Subcutaneous abdominal adipose tissue (tissue), 5 donors: ENCODE measurements around the gene CELF5.

Experiments used
- H3K27ac ChIP-seq: one replicate; pipeline ENCODE4 v1.7.0; 2013; ENCODE audit warnings: low read depth, mild to moderate bottlenecking, inconsistent platforms, low read length, moderate library complexity
- H3K27me3 ChIP-seq, 5 donors: one replicate each; pipeline ENCODE4 v1.7.0; 2013; ENCODE audit warnings: low read length in 5 of 5, inconsistent platforms in 1 of 5; ENCODE audit not compliant: control insufficient read depth in 5 of 5, insufficient read depth in 4 of 5
- H3K36me3 ChIP-seq, 5 donors: one replicate each; pipeline ENCODE4 v1.7.0; 2013; ENCODE audit warnings: low read length in 5 of 5; ENCODE audit not compliant: control insufficient read depth in 5 of 5, insufficient read depth in 5 of 5
- H3K4me1 ChIP-seq, 5 donors: one replicate each; pipeline ENCODE4 v1.7.0; 2013; ENCODE audit warnings: low read length in 5 of 5, mild to moderate bottlenecking in 3 of 5, moderate library complexity in 1 of 5; ENCODE audit not compliant: control insufficient read depth in 5 of 5, insufficient read depth in 5 of 5
- H3K4me3 ChIP-seq, 5 donors: one replicate each; pipeline ENCODE4 v1.7.0; 2013; ENCODE audit warnings: low read length in 5 of 5, low read depth in 1 of 5
- H3K9ac ChIP-seq, 5 donors: one replicate each; pipeline ENCODE4 v1.7.0; 2013; ENCODE audit warnings: low read length in 5 of 5, mild to moderate bottlenecking in 4 of 5, moderate library complexity in 3 of 5
- H3K9me3 ChIP-seq, 5 donors: one replicate each; pipeline ENCODE4 v1.7.0; 2013; ENCODE audit warnings: low read length in 5 of 5; ENCODE audit not compliant: control insufficient read depth in 5 of 5
- donor health status: healthy.
- donor health status: healthy.
- donor health status: healthy.
- donor health status: healthy.
- donor health status: healthy.

The CELF5 gene

DNA sequence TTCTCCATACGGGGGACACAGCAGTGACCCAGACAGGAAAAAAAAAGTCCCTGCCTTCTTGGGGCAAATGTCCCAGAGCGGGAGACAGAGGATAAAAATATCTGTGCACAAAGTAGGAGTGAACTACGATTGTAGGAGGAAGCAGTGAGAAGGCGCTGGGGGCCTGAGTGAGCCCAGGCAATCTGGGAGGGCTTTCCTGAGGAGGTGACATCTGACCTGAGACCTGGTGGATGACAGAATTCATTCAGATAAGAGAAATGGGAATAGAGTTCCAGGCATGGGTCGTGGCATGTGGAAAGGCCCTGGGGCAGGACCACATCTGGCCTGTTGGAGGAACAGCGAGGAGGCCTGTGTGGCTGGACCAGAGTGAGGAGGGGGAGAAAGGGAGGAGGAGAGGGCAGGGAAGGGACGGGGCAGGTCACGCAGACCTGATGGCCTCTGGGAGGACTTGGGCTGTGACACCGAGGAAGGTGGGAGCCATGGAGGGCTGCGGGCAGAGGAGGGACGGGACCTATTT lies 91.7 kb downstream of the CELF5 start:
- Histone ChIP-seq H3K36me3 (no peaks in the 10 kb centered on the region), H3K9ac (no peak overlapping the region), H3K4me3 (no peak overlapping the region), H3K9me3 (peaks cover 0 to 2% (median 0%) of the 10 kb centered on the region in 5 donors), H3K27ac (no peak overlapping the region), H3K27me3 (peaks cover 12 to 48% (median 30%) of the 10 kb centered on the region in 5 donors), H3K4me1 (peaks cover 0 to 9% (median 8%) of the 10 kb centered on the region in 5 donors)

GRCh38 chr19:3316659-3317207 lies 92.3 kb downstream of the CELF5 start:
- no peak overlapping the region for H3K9ac ChIP-seq
- peaks cover 0 to 9% (median 8%) of the 10 kb centered on the region in 5 donors for H3K4me1 ChIP-seq
- peaks cover 6 to 47% (median 26%) of the 10 kb centered on the region in 5 donors for H3K27me3 ChIP-seq

GRCh38 chr19:3319643-3320353 lies 95.3 kb downstream of the CELF5 start:
- Histone ChIP-seq H3K27me3 (peaks cover 3 to 36% (median 16%) of the 10 kb centered on the region in 5 donors), H3K9ac (no peak overlapping the region), H3K9me3 (peaks cover 0 to 3% (median 0%) of the 10 kb centered on the region in 5 donors), H3K4me3 (no peak overlapping the region), H3K36me3 (no peaks in the 10 kb centered on the region), H3K4me1 (peaks cover 0 to 9% (median 8%) of the 10 kb centered on the region in 5 donors), H3K27ac (no peak overlapping the region)

More at GRCh38 chr19:3316659-3317207, 92.3 kb downstream of the CELF5 start:
- Histone ChIP-seq H3K27ac (no peak overlapping the region), H3K9me3 (no peaks in the 10 kb centered on the region), H3K4me3 (no peak overlapping the region), H3K36me3 (no peaks in the 10 kb centered on the region)

- Histone ChIP-seq H3K9ac (no peak overlapping the region), H3K9me3 (peaks cover 0 to 3% (median 0%) of the 10 kb centered on the region in 5 donors), H3K27me3 (peaks cover 3 to 31% (median 13%) of the 10 kb centered on the region in 5 donors), H3K4me3 (no peak overlapping the region), H3K4me1 (peaks cover 0 to 9% (median 8%) of the 10 kb centered on the region in 5 donors), H3K27ac (no peak overlapping the region), H3K36me3 (no peaks in the 10 kb centered on the region)
Measured at GRCh38 chr19:3320354-3320670, 95.9 kb downstream of the CELF5 start.

DNA sequence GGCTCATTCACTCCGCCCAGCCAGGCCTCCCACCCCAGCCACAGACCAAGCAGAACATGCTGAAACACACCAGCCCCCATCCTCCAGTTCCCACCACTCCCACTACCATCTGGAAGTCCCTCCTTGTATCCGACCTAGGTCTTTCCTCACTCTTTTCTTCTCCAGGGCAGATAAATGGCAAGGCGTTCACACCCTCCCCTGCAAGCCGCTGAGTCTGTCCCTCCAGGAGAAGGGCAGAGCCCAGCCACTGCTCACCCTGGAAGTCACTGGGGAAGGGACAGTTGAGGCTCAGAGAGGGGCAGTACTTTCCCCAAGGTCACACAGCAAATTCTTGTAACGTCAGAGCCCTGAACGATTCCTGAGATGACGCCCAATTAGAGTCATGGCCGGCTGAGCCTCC lies 96.4 kb downstream of the CELF5 start:
- H3K27ac ChIP-seq: no peak overlapping the region
- no peak overlapping the region for H3K9ac ChIP-seq
- H3K36me3 ChIP-seq: no peaks in the 10 kb centered on the region
- peaks cover 0 to 9% (median 8%) of the 10 kb centered on the region in 5 donors for H3K4me1 ChIP-seq
- H3K9me3 ChIP-seq: peaks cover 0 to 3% (median 0%) of the 10 kb centered on the region in 5 donors
- peaks cover 3 to 28% (median 13%) of the 10 kb centered on the region in 5 donors for H3K27me3 ChIP-seq
- no peak overlapping the region for H3K4me3 ChIP-seq

DNA sequence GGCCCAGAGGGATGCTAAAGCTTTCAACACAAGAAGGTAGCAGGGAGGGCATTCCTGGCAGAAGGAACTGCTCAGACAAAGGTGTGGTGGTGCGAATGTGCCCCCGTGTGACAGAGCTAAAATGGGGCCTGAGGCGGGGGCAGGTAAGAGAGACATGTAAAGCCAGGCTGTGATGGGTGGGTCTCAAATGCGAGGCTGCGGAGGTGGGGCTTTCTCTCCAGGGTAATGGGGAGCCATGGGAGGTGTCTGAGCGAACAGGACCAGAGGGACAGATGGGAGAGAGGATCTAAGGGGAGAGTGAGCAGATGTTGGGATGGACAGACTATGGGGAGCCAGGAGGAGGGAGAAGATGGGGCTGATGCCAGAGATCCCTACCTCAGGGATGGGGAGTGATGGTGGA lies 97.2 kb downstream of the CELF5 start:
- H3K27me3 ChIP-seq: peaks cover 3 to 25% (median 13%) of the 10 kb centered on the region in 5 donors
- H3K36me3 ChIP-seq: no peaks in the 10 kb centered on the region
- no peak overlapping the region for H3K27ac ChIP-seq
- H3K9ac ChIP-seq: no peak overlapping the region
- H3K4me1 ChIP-seq: peaks cover 0 to 8% (median 8%) of the 10 kb centered on the region in 5 donors
- H3K9me3 ChIP-seq: peaks cover 0 to 3% (median 0%) of the 10 kb centered on the region in 5 donors
- no peak overlapping the region for H3K4me3 ChIP-seq

GRCh38 chr19:3322199-3322978 lies 97.9 kb downstream of the CELF5 start:
- no peak overlapping the region for H3K27ac ChIP-seq
- H3K9me3 ChIP-seq: peaks cover 0 to 3% (median 0%) of the 10 kb centered on the region in 5 donors
- peaks cover 0 to 2% (median 1%) of the 10 kb centered on the region in 5 donors for H3K4me1 ChIP-seq
- H3K27me3 ChIP-seq: peaks cover 3 to 21% (median 13%) of the 10 kb centered on the region in 5 donors
- H3K4me3 ChIP-seq: no peak overlapping the region
- no peak overlapping the region for H3K9ac ChIP-seq
- H3K36me3 ChIP-seq: no peaks in the 10 kb centered on the region

DNA sequence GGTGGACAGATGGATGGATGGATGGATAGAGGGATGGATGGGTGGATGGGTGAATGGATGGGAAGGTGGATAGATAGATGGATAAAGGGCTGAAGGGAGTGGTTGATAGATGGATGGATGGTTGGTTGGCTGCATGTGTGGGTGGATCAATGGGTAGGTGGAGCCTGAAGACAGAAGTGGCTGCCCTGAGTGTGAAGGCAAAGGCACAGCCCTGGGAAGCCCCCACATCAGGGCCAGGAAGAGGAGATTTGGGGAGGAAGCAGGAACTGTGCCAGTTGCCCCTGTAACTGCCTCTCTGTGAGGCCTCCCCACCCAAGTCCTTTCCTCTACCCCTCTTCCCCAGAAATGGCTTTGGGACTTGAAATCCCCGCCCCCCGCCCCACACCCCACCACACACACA lies 98.6 kb downstream of the CELF5 start:
- H3K27ac ChIP-seq: no peak overlapping the region
- no peak overlapping the region for H3K4me3 ChIP-seq
- H3K27me3 ChIP-seq: peaks cover 3 to 21% (median 13%) of the 10 kb centered on the region in 5 donors
- H3K9me3 ChIP-seq: peaks cover 0 to 3% (median 0%) of the 10 kb centered on the region in 5 donors
- no peak overlapping the region for H3K9ac ChIP-seq
- no peaks in the 10 kb centered on the region for H3K4me1 ChIP-seq
- no peaks in the 10 kb centered on the region for H3K36me3 ChIP-seq

- no peaks in the 10 kb centered on the region for H3K36me3 ChIP-seq
Measured at GRCh38 chr19:3323658-3324057, 99.2 kb downstream of the CELF5 start.

More at GRCh38 chr19:3323658-3324057, 99.2 kb downstream of the CELF5 start:
- H3K9ac ChIP-seq: no peak overlapping the region
- H3K27ac ChIP-seq: no peak overlapping the region
- no peaks in the 10 kb centered on the region for H3K4me1 ChIP-seq
- H3K4me3 ChIP-seq: no peak overlapping the region
- H3K27me3 ChIP-seq: peaks cover 3 to 21% (median 13%) of the 10 kb centered on the region in 5 donors
- H3K9me3 ChIP-seq: peaks cover 0 to 3% (median 0%) of the 10 kb centered on the region in 5 donors
